Activated T-cell treated with anti-CD3 and anti-CD28 coated beads, Interleukin-2, amount 50 U/mL, for 72 hours (primary cell): ENCODE measurements around the gene IFT43. TPM values are rescaled to one million over a fixed set of nuclear protein-coding genes. Genes with fewer than 3 reads are reported as not detected.
A peak's percentile ranks its signal among the peaks of the same experiment; 100 is the strongest.

Experiments
- ATAC-seq, 2 donors: fragments of 150-1000 bp; cut with Tn5 transposase; replicated peaks in 1 of 2; 2 replicates each; pipeline ENCODE4 v1.10.0; 2021; ENCODE audit warnings: moderate library complexity in 2 of 2, mild to moderate bottlenecking in 1 of 2
- DNase-seq, 2 donors: peaks; one replicate each; pipeline ENCODE4 v3.0.0; 2021 to 2022; ENCODE audit warnings: mixed read lengths in 1 of 2
- H3K27ac Mint-ChIP-seq: one replicate; pipeline ENCODE4 v1.8.0; 2022; ENCODE audit warnings: mild to moderate bottlenecking, moderate library complexity, mixed read lengths
- H3K27me3 Mint-ChIP-seq: one replicate; pipeline ENCODE4 v1.8.0; 2022; ENCODE audit warnings: low read depth, mixed read lengths
- H3K36me3 Mint-ChIP-seq, 2 donors: one replicate each; pipeline ENCODE4 v1.8.0; 2022; ENCODE audit warnings: mixed read lengths in 2 of 2, mild to moderate bottlenecking in 1 of 2; ENCODE audit not compliant: insufficient read depth in 2 of 2
- H3K4me1 Mint-ChIP-seq: one replicate; pipeline ENCODE4 v1.8.0; 2022; ENCODE audit warnings: low read depth, mixed read lengths
- H3K4me3 Mint-ChIP-seq, 2 donors: one replicate each; pipeline ENCODE4 v1.8.0; 2022; ENCODE audit warnings: mild to moderate bottlenecking in 2 of 2, mixed read lengths in 2 of 2, moderate library complexity in 2 of 2
- H3K9me3 Mint-ChIP-seq, 2 donors: one replicate each; pipeline ENCODE4 v1.8.0; 2022; ENCODE audit warnings: mixed read lengths in 2 of 2
- total RNA-seq, 2 donors: library from RNA; stranded (reverse); gene quantifications; one replicate each; pipeline ENCODE4 v1.2.3, GENCODE V29; 2022

The IFT43 gene
- total RNA-seq, 2 donors from 2014 or later = 10.4 to 12.2 TPM

GRCh38 chr14:75970989-75971388 lies 14.6 kb upstream of the IFT43 start:
- Mint-ChIP-seq H3K36me3 (peaks cover 0 to 3% of the 10 kb centered on the region in 2 donors), H3K27me3 (no peaks in the 10 kb centered on the region), H3K9me3 (no peaks in the 10 kb centered on the region), H3K4me3 (no peak overlapping the region), H3K27ac (no peak overlapping the region), H3K4me1 (no peaks in the 10 kb centered on the region)
- ATAC-seq (no peak), DNase-seq (no peak)

GRCh38 chr14:75971509-75971908 lies 14.1 kb upstream of the IFT43 start:
- Mint-ChIP-seq H3K9me3 (no peaks in the 10 kb centered on the region), H3K36me3 (no peaks in the 10 kb centered on the region), H3K4me3 (no peak overlapping the region), H3K27ac (no peak overlapping the region), H3K27me3 (no peaks in the 10 kb centered on the region), H3K4me1 (no peaks in the 10 kb centered on the region)
- DNase-seq (no peak), ATAC-seq (no peak)

GRCh38 chr14:75972801-75973421 lies 12.7 kb upstream of the IFT43 start:
- Mint-ChIP-seq H3K9me3 (no peaks in the 10 kb centered on the region), H3K27ac (no peak overlapping the region), H3K4me1 (no peaks in the 10 kb centered on the region), H3K36me3 (no peaks in the 10 kb centered on the region), H3K4me3 (no peak overlapping the region), H3K27me3 (no peaks in the 10 kb centered on the region)
- no peak for ATAC-seq
- no peak for DNase-seq

- DNase-seq (no peak), ATAC-seq (no peak)
- Mint-ChIP-seq H3K9me3 (no peaks in the 10 kb centered on the region), H3K27me3 (no peaks in the 10 kb centered on the region), H3K4me3 (no peak overlapping the region), H3K4me1 (peaks cover 39% of the 10 kb centered on the region), H3K36me3 (no peaks in the 10 kb centered on the region), H3K27ac (no peak overlapping the region)
Observed at GRCh38 chr14:75976826-75977581, 8.6 kb upstream of the IFT43 start.

- H3K4me3 Mint-ChIP-seq = no peak overlapping the region
- no peak overlapping the region for H3K27ac Mint-ChIP-seq
- H3K36me3 Mint-ChIP-seq = no peaks in the 10 kb centered on the region
- DNase-seq = no peak
- H3K9me3 Mint-ChIP-seq = no peaks in the 10 kb centered on the region
- no peak for ATAC-seq
- H3K27me3 Mint-ChIP-seq = no peaks in the 10 kb centered on the region
- peaks cover 40% of the 10 kb centered on the region for H3K4me1 Mint-ChIP-seq
Observed at GRCh38 chr14:75977582-75977943, 8.0 kb upstream of the IFT43 start.

GRCh38 chr14:75978249-75978731 lies 7.3 kb upstream of the IFT43 start:
- no peaks in the 10 kb centered on the region for H3K27me3 Mint-ChIP-seq
- H3K9me3 Mint-ChIP-seq = no peaks in the 10 kb centered on the region
- H3K27ac Mint-ChIP-seq = no peak overlapping the region
- H3K4me1 Mint-ChIP-seq = peaks cover 45% of the 10 kb centered on the region
- ATAC-seq (no peak), DNase-seq (peak in 1 of 2 donors; percentile 16)
- no peaks in the 10 kb centered on the region for H3K36me3 Mint-ChIP-seq
- H3K4me3 Mint-ChIP-seq = no peak overlapping the region

GRCh38 chr14:75979071-75979571 lies 6.4 kb upstream of the IFT43 start:
- no peaks in the 10 kb centered on the region for H3K36me3 Mint-ChIP-seq
- no peaks in the 10 kb centered on the region for H3K27me3 Mint-ChIP-seq
- ATAC-seq = no peak
- H3K27ac Mint-ChIP-seq = no peak overlapping the region
- no peaks in the 10 kb centered on the region for H3K9me3 Mint-ChIP-seq
- H3K4me3 Mint-ChIP-seq = peak overlapping the region in 1 of 2 donors; percentile 46
- DNase-seq = peak in 1 of 2 donors; percentile 43
- H3K4me1 Mint-ChIP-seq = peaks cover 45% of the 10 kb centered on the region

- peaks cover 45% of the 10 kb centered on the region for H3K4me1 Mint-ChIP-seq
- H3K36me3 Mint-ChIP-seq = no peaks in the 10 kb centered on the region
- ATAC-seq (no peak), DNase-seq (no peak)
- peak overlapping the region in 1 of 2 donors; percentile 47 for H3K4me3 Mint-ChIP-seq
- H3K9me3 Mint-ChIP-seq = no peaks in the 10 kb centered on the region
- no peaks in the 10 kb centered on the region for H3K27me3 Mint-ChIP-seq
- H3K27ac Mint-ChIP-seq = no peak overlapping the region
Observed at GRCh38 chr14:75979648-75980565, 5.7 kb upstream of the IFT43 start.

GRCh38 chr14:75980856-75981255 lies 4.7 kb upstream of the IFT43 start:
- Mint-ChIP-seq H3K27ac (no peak overlapping the region), H3K27me3 (no peaks in the 10 kb centered on the region), H3K36me3 (no peaks in the 10 kb centered on the region), H3K4me1 (peaks cover 45% of the 10 kb centered on the region), H3K9me3 (no peaks in the 10 kb centered on the region), H3K4me3 (peak overlapping the region; percentile 81 to 90)
- DNase-seq = no peak
- ATAC-seq = no peak

GRCh38 chr14:75981426-75982265 lies 3.9 kb upstream of the IFT43 start, which contains the start of gene TGFB3:
TSS of gene TGFB3 (minus strand) at chr14:75981995. CDS start at chr14:75980893, 1,102 bp downstream.
- Mint-ChIP-seq H3K27ac (peak within 1 kb of the TSS; percentile 14), H3K9me3 (no peaks in the 10 kb centered on the region), H3K4me3 (peak within 1 kb of the TSS; percentile 81 to 90), H3K4me1 (peaks cover 52% of the 10 kb centered on the region), H3K27me3 (no peaks in the 10 kb centered on the region), H3K36me3 (no peaks in the 10 kb centered on the region)
- DNase-seq (peak; percentile 67 to 68), ATAC-seq (peak; percentile 72 to 75)

GRCh38 chr14:75982266-75983018 lies 3.1 kb upstream of the IFT43 start:
- Mint-ChIP-seq H3K36me3 (no peaks in the 10 kb centered on the region), H3K4me3 (peak overlapping the region; percentile 81 to 90), H3K27ac (no peak overlapping the region), H3K4me1 (peaks cover 56% of the 10 kb centered on the region), H3K27me3 (no peaks in the 10 kb centered on the region), H3K9me3 (no peaks in the 10 kb centered on the region)
- peak; percentile 82 to 85 for DNase-seq
- peak; percentile 72 to 73 for ATAC-seq

GRCh38 chr14:75983019-75983358 lies 2.6 kb upstream of the IFT43 start:
- no peaks in the 10 kb centered on the region for H3K36me3 Mint-ChIP-seq
- H3K4me3 Mint-ChIP-seq = peak overlapping the region; percentile 73 to 90
- ATAC-seq (no peak), DNase-seq (no peak)
- H3K9me3 Mint-ChIP-seq = no peaks in the 10 kb centered on the region
- H3K27me3 Mint-ChIP-seq = no peaks in the 10 kb centered on the region
- H3K27ac Mint-ChIP-seq = no peak overlapping the region
- H3K4me1 Mint-ChIP-seq = peaks cover 56% of the 10 kb centered on the region
